GM21786 (cell line): ENCODE results near the gene SDC1.

Source experiments
- ATAC-seq: cut with Tn5 transposase; IDR thresholded peaks from one replicate; pipeline ENCODE4 v1.9.1; 2021; ENCODE audit not compliant: unreplicated experiment

SDC1 gene

DNA sequence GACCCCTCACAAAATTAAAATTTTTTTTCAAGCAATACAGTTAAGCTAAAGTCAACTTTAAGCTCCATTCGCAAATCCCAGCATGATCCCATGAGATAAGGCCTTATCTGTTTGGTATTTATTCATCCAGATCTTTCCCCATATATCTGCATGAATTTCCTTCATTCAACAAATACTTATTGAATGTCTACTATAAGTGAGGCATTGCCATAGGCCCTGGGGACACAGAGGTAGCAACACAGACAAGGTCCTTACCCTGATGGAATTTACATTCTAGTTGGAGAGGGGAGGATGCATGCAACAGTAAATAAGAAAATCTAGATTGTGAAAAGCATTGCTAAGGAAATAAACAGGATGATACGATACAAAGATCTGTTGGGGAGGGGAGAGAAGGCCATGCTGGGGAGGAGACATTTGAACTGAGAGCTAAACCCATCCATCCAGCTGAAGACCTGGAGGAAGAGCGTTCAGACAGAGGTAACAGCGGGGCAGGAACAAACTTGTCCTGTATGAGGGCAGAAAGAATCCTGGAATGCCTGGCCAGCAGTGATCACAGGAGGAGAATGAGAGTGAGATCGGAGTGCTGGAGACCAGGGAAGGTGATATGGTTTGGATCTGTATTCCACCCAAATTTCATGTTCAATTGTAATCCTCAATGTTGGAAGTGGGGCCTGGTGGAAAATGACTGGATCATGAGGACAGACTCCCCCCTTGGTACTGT lies 71.6 kb downstream of the SDC1 start:
- ATAC-seq = no peak

- ATAC-seq = peak; percentile 68
Observed at GRCh38 chr2:20150806-20151571, 73.9 kb downstream of the SDC1 start.
